Common myeloid progenitor, CD34-positive (primary cell): ENCODE results near the gene JPH3.

Source experiments
- CTCF ChIA-PET: fragments of 350-600 bp; sonication (Branson Sonifier 250); formaldehyde crosslinking; loops from one replicate; lab custom pipeline; 2021; ENCODE audit warnings: antibody characterized with exemption; lab: Charles Lee
- POLR2A ChIA-PET: fragments of 350-600 bp; sonication (Branson Sonifier 250); formaldehyde crosslinking; loops from one replicate; lab custom pipeline; 2021; ENCODE audit warnings: antibody characterized with exemption; lab: Charles Lee
- DNase-seq, 3 donors: peaks; one replicate each; pipeline versions ENCODE4 v3.0.0 to v3.0.0-alpha.2; 2013
- H3K27ac ChIP-seq, 2 experiments: 1 replicate in 1 of 2; 2 replicates in 1 of 2; pipeline ENCODE4 v1.7.0; 2013; ENCODE audit warnings: inconsistent platforms in 2 of 2, low read length in 2 of 2, mild to moderate bottlenecking in 2 of 2, low read depth in 1 of 2, moderate library complexity in 1 of 2; ENCODE audit not compliant: severe bottlenecking in 2 of 2, insufficient read depth in 1 of 2, poor library complexity in 1 of 2
- H3K27me3 ChIP-seq, 5 experiments: replicated peaks in 2 of 5; 1 replicate in 3 of 5; 2 replicates in 2 of 5; pipeline versions ENCODE4 v1.6.1 to v1.7.0; 2013; ENCODE audit warnings: low read length in 4 of 5, mild to moderate bottlenecking in 2 of 5, moderate library complexity in 2 of 5, inconsistent platforms in 1 of 5; ENCODE audit not compliant: insufficient read depth in 5 of 5, control insufficient read depth in 4 of 5
- H3K36me3 ChIP-seq, 4 experiments: 1 replicate in 2 of 4; 2 replicates in 2 of 4; pipeline versions ENCODE4 v1.6.1 to v1.7.0; 2013; ENCODE audit warnings: low read length in 3 of 4, control low read depth in 1 of 4, mild to moderate bottlenecking in 1 of 4; ENCODE audit not compliant: control insufficient read depth in 4 of 4, insufficient read depth in 4 of 4
- H3K4me1 ChIP-seq, 4 experiments: 1 replicate in 3 of 4; 2 replicates in 1 of 4; pipeline versions ENCODE4 v1.6.1 to v1.7.1; 2013; ENCODE audit warnings: low read length in 3 of 4, mild to moderate bottlenecking in 3 of 4, control low read depth in 1 of 4, inconsistent platforms in 1 of 4, moderate library complexity in 1 of 4; ENCODE audit not compliant: control insufficient read depth in 4 of 4, insufficient read depth in 4 of 4; ENCODE audit errors: control extremely low read depth in 1 of 4
- H3K4me3 ChIP-seq, 7 experiments: 1 replicate in 4 of 7; 2 replicates in 3 of 7; pipeline versions ENCODE4 v1.5.1 to v1.7.0; 2013; ENCODE audit warnings: mild to moderate bottlenecking in 7 of 7, low read length in 6 of 7, moderate library complexity in 6 of 7, inconsistent platforms in 2 of 7, low read depth in 2 of 7, control low read depth in 1 of 7; ENCODE audit not compliant: insufficient read depth in 4 of 7, control insufficient read depth in 1 of 7; ENCODE audit errors: extremely low read depth in 1 of 7
- H3K9me3 ChIP-seq, 5 experiments: 1 replicate in 4 of 5; 2 replicates in 1 of 5; pipeline versions ENCODE4 v1.6.1 to v1.7.1; 2013; ENCODE audit warnings: low read length in 4 of 5, mild to moderate bottlenecking in 2 of 5, inconsistent platforms in 1 of 5, low read depth in 1 of 5, moderate library complexity in 1 of 5; ENCODE audit not compliant: control insufficient read depth in 4 of 5, insufficient read depth in 2 of 5; ENCODE audit errors: control extremely low read depth in 1 of 5
- WGBS: methylation state at CpG from one replicate; pipeline ENCODE4 v1.1.5; 2013; ENCODE audit not compliant: insufficient coverage; 5-methylcytosine and 5-hydroxymethylcytosine counted together

JPH3 gene

GRCh38 chr16:87685766-87686165, 83.5 kb downstream of the JPH3 start:
- no peak overlapping the region for H3K27ac ChIP-seq
- H3K4me1 ChIP-seq = peaks cover 0 to 12% (median 10%) of the 10 kb centered on the region in 4 experiments
- 88% methylated on average over 13 of the region's 13 CpGs for WGBS
- peaks cover 0 to 18% (median 0%) of the 10 kb centered on the region in 5 experiments for H3K27me3 ChIP-seq
- DNase-seq = no peak
- ChIA-PET CTCF (no interaction called here), POLR2A (no interaction called here)
- no peak overlapping the region for H3K4me3 ChIP-seq
- no peaks in the 10 kb centered on the region for H3K36me3 ChIP-seq
- no peaks in the 10 kb centered on the region for H3K9me3 ChIP-seq

- no peak for DNase-seq
- Histone ChIP-seq H3K9me3 (no peaks in the 10 kb centered on the region), H3K4me1 (peaks cover 0 to 16% (median 11%) of the 10 kb centered on the region in 4 experiments), H3K4me3 (no peak overlapping the region), H3K36me3 (no peaks in the 10 kb centered on the region), H3K27me3 (peaks cover 0 to 25% (median 0%) of the 10 kb centered on the region in 5 experiments), H3K27ac (no peak overlapping the region)
- POLR2A ChIA-PET = interaction anchor here (0.7 kb wide), 1 partner anchor 19 kb away, joined by 3 read pairs; no protein-coding TSS in a partner anchor
- 82% methylated on average over 13 of the region's 13 CpGs for WGBS
- CTCF ChIA-PET = no interaction called here
Measured at GRCh38 chr16:87686697-87687096, 84.4 kb downstream of the JPH3 start.

- Histone ChIP-seq H3K4me1 (peaks cover 0 to 12% (median 6%) of the 10 kb centered on the region in 4 experiments), H3K9me3 (no peaks in the 10 kb centered on the region), H3K4me3 (no peak overlapping the region), H3K27ac (no peak overlapping the region), H3K27me3 (peaks cover 0 to 30% (median 0%) of the 10 kb centered on the region in 5 experiments), H3K36me3 (no peaks in the 10 kb centered on the region)
- WGBS = 72% methylated on average over 27 of the region's 31 CpGs
- ChIA-PET CTCF (no interaction called here), POLR2A (interaction anchor here (0.7 kb wide), 1 partner anchor 18 kb away, joined by 3 read pairs; no protein-coding TSS in a partner anchor)
- no peak for DNase-seq
Measured at GRCh38 chr16:87687126-87687910, 85.0 kb downstream of the JPH3 start.

DNA sequence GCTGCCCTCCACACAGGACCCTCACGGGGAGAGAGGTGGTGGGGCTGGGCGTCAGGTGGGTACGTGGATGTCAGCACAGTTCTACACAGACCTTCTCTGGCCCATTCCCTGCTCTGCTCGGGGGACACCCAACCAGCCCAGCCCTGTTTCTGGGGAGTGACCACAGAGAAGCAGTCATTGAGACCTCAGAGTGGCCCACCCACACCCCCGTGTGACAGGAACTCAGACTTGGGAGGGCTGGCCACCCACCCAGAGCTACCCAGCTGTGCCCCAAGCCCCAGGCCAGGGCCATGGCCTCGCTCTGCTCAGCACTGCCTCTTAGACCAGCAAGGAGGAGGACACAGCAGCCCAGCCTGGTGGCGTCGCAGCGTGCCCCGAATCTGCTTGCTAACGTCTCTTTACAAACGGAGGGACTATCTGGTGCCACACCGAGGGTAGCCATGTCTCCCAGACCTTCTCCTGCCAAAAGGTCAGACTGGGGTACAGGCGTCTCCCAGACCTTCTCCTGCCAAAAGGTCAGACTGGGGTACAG, 85.8 kb downstream of the JPH3 start:
- 93% methylated on average over 12 of the region's 14 CpGs for WGBS
- CTCF ChIA-PET = no interaction called here

GRCh38 chr16:87688876-87689815, 86.8 kb downstream of the JPH3 start:
- H3K9me3 ChIP-seq = no peaks in the 10 kb centered on the region
- peaks cover 0 to 8% (median 2%) of the 10 kb centered on the region in 4 experiments for H3K4me1 ChIP-seq
- no peak overlapping the region for H3K27ac ChIP-seq
- H3K36me3 ChIP-seq = peaks cover 0 to 6% (median 0%) of the 10 kb centered on the region in 4 experiments
- no peak for DNase-seq
- peaks cover 0 to 30% (median 0%) of the 10 kb centered on the region in 5 experiments for H3K27me3 ChIP-seq
- ChIA-PET CTCF (interaction anchor here (1.0 kb wide), 1 partner anchor 10 kb away, joined by 3 read pairs; no protein-coding TSS in a partner anchor), POLR2A (no interaction called here)
- H3K4me3 ChIP-seq = no peak overlapping the region
- WGBS = 96% methylated on average over 40 of the region's 45 CpGs

More for the DNA sequence above, 85.8 kb downstream of the JPH3 start:
- H3K36me3 ChIP-seq = no peaks in the 10 kb centered on the region
- H3K27ac ChIP-seq = no peak overlapping the region
- POLR2A ChIA-PET = no interaction called here
- no peak overlapping the region for H3K4me3 ChIP-seq
- DNase-seq = no peak
- peaks cover 0 to 30% (median 0%) of the 10 kb centered on the region in 5 experiments for H3K27me3 ChIP-seq
- H3K4me1 ChIP-seq = peaks cover 0 to 8% (median 2%) of the 10 kb centered on the region in 4 experiments
- no peaks in the 10 kb centered on the region for H3K9me3 ChIP-seq

- no peak for DNase-seq
- Histone ChIP-seq H3K36me3 (peaks cover 0 to 13% (median under 1%) of the 10 kb centered on the region in 4 experiments), H3K27ac (no peak overlapping the region), H3K4me3 (no peak overlapping the region), H3K9me3 (no peaks in the 10 kb centered on the region), H3K27me3 (peaks cover 0 to 30% (median 0%) of the 10 kb centered on the region in 5 experiments), H3K4me1 (peaks cover 0 to 8% (median 2%) of the 10 kb centered on the region in 4 experiments)
- ChIA-PET POLR2A (no interaction called here), CTCF (interaction anchor here (1.0 kb wide), 1 partner anchor 11 kb away, joined by 3 read pairs; no protein-coding TSS in a partner anchor)
- WGBS = 95% methylated on average over 44 of the region's 46 CpGs
Measured at GRCh38 chr16:87689956-87690465, 87.7 kb downstream of the JPH3 start.
